ENCODE measurements around the gene TGFB1. TPM values are rescaled to one million over a fixed set of nuclear protein-coding genes. Genes with fewer than 3 reads are reported as not detected.

TGFB1 gene
- total RNA-seq, 1 donor from 2014 or later: 25.7 TPM

DNA sequence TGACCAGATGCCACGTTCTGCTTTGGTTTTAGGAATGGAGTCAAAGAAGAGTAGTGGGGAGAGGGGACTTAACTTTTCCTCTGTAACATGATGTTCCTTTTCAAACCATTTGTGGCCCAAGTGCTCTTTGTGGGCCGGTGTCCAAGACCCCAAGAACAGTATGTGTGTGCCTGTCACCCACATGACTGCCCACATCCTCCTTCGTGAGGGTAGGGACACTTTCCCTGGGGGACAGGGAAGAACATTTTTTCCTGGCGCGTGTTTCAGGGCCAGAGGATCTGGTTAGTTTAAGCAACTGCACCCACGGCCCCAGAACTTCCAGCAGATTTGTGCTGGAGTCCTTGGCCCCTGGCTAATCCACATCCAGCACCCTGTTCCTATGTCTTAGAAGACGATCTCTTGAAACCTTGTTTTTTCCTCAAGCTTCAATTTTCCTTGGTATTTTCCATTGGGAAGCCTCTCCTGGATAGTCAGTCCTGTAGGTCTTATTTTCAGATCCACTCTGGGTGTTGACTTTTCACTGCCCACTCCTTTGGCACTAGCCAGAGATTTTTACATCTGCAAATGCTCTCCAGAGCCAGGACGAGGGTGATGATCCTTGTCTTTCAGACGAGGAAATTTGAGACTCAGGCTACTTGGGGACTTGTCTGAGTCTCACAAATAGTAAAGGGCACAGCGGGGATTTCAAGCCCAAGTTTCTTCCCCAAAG lies 54.5 kb downstream of the TGFB1 start:
- Histone ChIP-seq H3K36me3 (ENCODE audit: control insufficient read depth, insufficient read depth, low read length) (peaks cover 10% of the 10 kb centered on the region), H3K4me3 (ENCODE audit: low read depth, low read length) (no peak overlapping the region), H3K27me3 (ENCODE audit: control insufficient read depth, insufficient read depth, low read length) (no peaks in the 10 kb centered on the region)
- no peak for DNase-seq (ENCODE audit: low read depth)
- TF ChIP-seq, protein P1, sequence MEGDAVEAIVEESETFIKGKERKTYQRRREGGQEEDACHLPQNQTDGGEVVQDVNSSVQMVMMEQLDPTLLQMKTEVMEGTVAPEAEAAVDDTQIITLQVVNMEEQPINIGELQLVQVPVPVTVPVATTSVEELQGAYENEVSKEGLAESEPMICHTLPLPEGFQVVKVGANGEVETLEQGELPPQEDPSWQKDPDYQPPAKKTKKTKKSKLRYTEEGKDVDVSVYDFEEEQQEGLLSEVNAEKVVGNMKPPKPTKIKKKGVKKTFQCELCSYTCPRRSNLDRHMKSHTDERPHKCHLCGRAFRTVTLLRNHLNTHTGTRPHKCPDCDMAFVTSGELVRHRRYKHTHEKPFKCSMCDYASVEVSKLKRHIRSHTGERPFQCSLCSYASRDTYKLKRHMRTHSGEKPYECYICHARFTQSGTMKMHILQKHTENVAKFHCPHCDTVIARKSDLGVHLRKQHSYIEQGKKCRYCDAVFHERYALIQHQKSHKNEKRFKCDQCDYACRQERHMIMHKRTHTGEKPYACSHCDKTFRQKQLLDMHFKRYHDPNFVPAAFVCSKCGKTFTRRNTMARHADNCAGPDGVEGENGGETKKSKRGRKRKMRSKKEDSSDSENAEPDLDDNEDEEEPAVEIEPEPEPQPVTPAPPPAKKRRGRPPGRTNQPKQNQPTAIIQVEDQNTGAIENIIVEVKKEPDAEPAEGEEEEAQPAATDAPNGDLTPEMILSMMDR (IDR thresholded peaks at IDR 0.05; ENCODE audit: insufficient read depth, low read length, poor library complexity, severe bottlenecking): no peak

GRCh38 chr19:41298348-41298964 lies 55.3 kb downstream of the TGFB1 start:
- no peaks in the 10 kb centered on the region for H3K27me3 ChIP-seq (ENCODE audit: control insufficient read depth, insufficient read depth, low read length)
- TF ChIP-seq, protein P1 (IDR thresholded peaks at IDR 0.05; ENCODE audit: insufficient read depth, low read length, poor library complexity, severe bottlenecking): no peak
- H3K4me3 ChIP-seq (ENCODE audit: low read depth, low read length): no peak overlapping the region
- peaks cover 12% of the 10 kb centered on the region for H3K36me3 ChIP-seq (ENCODE audit: control insufficient read depth, insufficient read depth, low read length)
- no peak for DNase-seq (ENCODE audit: low read depth)

GRCh38 chr19:41297628-41298347 lies 55.9 kb downstream of the TGFB1 start:
- TF ChIP-seq, protein P1 (IDR thresholded peaks at IDR 0.05; ENCODE audit: insufficient read depth, low read length, poor library complexity, severe bottlenecking): no peak
- H3K4me3 ChIP-seq (ENCODE audit: low read depth, low read length): no peak overlapping the region
- H3K27me3 ChIP-seq (ENCODE audit: control insufficient read depth, insufficient read depth, low read length): no peaks in the 10 kb centered on the region
- peaks cover 13% of the 10 kb centered on the region for H3K36me3 ChIP-seq (ENCODE audit: control insufficient read depth, insufficient read depth, low read length)
- no peak for DNase-seq (ENCODE audit: low read depth)

DNA sequence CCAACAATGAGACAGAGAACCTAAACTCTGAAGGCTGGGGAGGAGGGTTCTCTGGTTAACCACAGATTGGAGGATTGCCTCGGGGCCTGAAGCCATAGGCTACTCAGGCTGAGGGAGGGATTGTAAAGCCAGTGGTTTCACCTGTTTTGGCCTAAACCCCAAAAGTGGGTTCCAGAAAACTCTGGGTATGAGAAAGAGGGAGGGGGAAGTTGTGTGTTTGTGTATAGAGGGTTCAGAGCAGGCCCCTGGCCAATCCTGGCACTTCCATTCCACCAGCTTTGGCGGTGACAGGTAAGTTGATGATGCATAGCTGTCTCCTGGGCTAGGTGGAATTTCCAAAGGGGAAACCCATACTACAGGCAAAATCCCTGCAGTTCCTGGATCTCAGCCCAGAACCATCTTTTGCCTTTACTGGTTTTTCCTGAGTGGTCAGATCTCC lies 57.3 kb downstream of the TGFB1 start:
- no peaks in the 10 kb centered on the region for H3K27me3 ChIP-seq (ENCODE audit: control insufficient read depth, insufficient read depth, low read length)
- no peak overlapping the region for H3K4me3 ChIP-seq (ENCODE audit: low read depth, low read length)
- no peak for DNase-seq (ENCODE audit: low read depth)
- TF ChIP-seq, protein P1 (IDR thresholded peaks at IDR 0.05; ENCODE audit: insufficient read depth, low read length, poor library complexity, severe bottlenecking): no peak
- peaks cover 18% of the 10 kb centered on the region for H3K36me3 ChIP-seq (ENCODE audit: control insufficient read depth, insufficient read depth, low read length)

DNA sequence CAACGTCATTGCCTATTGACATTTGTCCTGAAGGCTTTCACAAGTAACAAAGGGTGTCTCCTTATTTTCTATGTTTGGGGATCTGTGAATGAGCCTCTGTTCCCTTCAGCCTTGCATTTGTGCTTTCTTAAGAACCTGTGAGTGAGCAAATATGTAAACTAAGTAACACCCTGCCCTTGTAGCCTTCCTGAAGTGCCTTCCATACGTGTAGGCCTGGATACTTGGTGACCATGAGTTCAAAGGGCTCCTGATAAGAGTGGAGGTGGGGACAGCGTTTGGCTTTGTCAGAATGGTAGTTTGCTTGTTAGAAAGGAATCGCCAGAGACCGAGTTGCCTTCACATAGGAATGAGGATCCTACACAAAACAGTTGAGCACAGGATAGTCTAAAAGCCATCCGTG lies 58.2 kb downstream of the TGFB1 start:
- Histone ChIP-seq H3K4me3 (ENCODE audit: low read depth, low read length) (no peak overlapping the region), H3K27me3 (ENCODE audit: control insufficient read depth, insufficient read depth, low read length) (no peaks in the 10 kb centered on the region), H3K36me3 (ENCODE audit: control insufficient read depth, insufficient read depth, low read length) (peaks cover 18% of the 10 kb centered on the region)
- no peak for DNase-seq (ENCODE audit: low read depth)
- TF ChIP-seq, protein P1 (IDR thresholded peaks at IDR 0.05; ENCODE audit: insufficient read depth, low read length, poor library complexity, severe bottlenecking): no peak

Data from kidney epithelial cell (primary cell).